Fibroblast of skin of left biceps (primary cell): Measurements from ENCODE around the gene HOXD8.

Experiments used
- DNase-seq, 2 experiments: peaks; one replicate each; pipeline ENCODE4 v3.0.0-alpha.2; 2013; ENCODE audit warnings: low read depth in 2 of 2

HOXD8 gene

DNA sequence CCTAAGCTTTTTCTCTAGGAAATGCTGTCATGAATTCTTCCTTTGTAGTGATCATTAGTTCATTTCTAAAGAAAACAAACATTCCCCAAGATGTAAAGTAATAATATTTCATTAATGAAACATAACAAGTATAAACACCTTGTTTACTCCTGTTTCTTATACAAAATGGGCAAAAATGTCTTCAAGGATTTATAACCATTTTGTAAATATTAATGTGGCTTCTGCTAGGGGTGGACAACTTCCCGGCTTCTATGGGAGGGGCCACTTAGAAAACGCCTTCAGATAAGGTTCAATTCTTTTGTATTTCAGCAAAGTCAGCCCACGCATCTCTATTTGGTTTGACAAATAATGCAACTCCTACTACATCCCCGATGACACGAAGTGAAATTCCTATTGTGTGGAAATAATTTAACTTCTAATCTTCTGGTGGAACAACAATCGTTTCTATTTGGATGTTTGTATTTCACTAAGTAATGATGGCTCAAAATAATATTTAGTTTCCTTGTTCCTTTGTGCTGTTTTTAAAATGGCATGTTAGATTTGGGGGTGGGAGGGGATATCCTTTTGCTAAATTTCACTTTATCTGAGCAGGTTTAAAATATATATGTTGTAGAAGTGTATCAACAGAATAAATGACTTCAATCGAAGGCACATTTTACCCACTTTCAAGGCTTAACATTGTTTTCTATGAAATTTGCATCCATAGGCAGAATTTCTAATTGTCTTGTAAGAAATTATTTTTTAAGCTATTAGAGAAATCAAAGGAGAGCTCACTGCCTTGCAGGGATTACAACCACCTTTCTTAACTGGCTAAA, 44.3 kb downstream of the HOXD8 start:
- no peak for DNase-seq

DNA sequence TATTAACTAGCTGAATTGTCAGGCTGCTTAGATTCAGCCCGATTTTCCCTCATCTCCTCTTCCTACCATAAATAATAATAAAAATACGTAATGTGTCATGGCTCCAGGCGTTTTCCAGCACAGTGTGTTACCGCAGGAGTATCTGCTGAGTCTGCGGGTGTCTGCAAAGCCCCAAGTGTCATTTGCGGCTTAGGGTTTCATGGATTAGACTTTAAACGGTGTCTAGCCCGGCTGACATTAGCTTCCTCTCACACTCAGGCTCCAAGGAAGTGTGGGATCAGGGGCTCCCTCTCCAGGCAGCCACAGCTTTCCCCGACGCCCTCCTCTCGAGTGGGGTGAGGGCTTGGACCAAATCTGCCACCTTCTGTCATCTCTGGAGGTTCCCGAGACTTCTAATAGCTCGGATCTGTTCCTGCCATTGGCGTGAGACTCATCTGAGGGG, 44.9 kb downstream of the HOXD8 start:
- no peak for DNase-seq

- DNase-seq, result no peak
Measured at GRCh38 chr2:176174824-176175708, 45.6 kb downstream of the HOXD8 start.

DNA sequence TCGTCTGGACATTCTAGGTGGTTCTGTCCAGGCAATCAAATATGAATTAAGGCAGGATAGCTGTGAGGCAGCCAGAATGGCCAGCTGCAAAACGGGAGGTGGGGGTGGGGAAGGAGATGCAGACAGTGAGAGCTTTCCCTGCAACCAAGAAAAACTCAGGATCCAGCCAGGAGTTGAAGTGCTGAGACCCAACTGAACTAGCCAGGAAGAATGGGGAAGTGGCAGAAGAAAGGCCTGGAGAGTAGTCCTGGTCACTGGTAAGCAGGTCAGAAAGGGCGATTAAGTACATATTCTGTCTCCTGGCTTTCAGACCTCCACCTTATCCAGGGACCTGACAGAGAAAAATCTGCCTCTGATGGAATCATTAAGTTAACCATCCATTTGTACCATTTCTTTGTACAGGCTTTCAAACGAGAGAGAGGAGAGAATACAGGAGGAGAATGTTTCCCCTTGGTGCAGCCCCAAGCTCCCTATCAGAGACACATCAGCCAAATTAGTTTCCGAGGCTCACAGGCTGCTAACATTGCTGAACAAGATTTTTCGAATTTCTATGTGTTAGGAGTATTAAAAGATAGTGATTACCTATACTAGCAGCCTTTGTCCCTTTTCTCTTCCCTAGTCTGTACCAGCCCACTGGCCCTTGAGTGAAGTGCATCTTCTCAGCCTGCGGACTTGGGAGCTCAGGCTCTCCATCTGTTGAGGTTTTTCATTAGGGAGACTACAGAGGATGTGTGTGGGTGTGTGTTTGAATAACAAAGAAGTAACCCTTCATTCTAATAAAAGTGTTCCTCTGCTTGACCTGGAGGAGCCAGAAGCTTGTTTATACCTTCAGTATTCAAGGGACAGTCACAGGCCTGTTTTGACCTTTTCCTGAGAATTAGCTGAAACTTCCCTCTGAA, 46.5 kb downstream of the HOXD8 start:
- no peak for DNase-seq

DNA sequence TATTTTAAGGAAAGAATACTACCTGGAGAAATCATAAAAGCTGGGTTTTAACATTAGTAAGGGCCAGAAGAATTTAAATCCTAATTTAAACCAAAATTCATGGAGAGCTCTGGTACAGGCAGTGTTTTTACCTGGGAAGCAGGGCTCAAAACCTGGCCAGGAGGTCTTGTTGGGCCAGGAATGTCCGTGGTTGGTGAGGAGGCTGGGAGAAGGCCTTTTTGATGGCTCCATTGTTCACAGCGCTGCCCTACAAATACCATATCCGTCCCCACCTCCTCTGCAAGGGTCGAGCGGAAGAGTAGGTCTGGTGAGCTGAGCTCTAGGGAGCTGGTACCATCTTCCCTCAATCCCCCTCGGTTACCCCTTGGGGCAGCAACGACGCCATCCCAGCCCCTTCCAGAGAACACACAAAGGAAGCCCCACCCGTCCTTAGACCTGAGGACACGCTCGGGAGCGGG, 48.1 kb downstream of the HOXD8 start:
- no peak for DNase-seq

DNA sequence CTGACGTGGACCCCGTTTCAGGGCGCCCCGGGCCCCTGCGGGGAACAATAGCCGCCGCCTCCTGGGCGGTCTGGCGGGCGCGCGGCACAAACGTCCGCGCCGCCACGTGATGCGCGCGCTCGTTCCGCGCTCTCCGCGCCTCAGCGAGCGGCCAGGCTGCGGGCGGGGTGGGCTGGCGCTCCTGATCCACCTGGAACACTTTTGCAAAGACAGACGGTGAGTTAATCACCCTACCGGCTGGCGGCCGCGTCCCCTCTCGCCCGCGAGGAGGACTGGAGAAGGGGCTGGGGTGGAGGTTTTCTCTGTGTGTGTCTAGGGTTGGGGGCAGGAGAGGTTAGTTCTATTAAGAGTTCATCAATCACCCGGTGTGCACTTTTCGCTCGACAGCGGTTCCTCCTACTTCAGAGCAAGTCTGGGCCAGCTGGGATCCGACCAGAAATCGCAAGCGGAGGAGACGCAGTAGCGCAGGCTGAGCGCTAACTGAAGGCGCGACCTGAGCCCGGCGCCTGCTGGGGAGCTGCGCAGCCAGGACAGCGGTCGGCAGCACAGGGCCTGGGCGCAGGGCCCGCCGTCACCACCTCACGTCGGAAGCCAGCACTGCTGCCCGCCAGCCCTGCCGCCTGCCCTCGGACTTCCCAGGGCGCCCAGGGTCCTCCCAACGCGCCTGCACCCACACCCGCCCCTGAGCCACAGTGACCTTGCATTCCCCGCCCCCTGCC, 48.7 kb downstream of the HOXD8 start:
- no peak for DNase-seq

DNA sequence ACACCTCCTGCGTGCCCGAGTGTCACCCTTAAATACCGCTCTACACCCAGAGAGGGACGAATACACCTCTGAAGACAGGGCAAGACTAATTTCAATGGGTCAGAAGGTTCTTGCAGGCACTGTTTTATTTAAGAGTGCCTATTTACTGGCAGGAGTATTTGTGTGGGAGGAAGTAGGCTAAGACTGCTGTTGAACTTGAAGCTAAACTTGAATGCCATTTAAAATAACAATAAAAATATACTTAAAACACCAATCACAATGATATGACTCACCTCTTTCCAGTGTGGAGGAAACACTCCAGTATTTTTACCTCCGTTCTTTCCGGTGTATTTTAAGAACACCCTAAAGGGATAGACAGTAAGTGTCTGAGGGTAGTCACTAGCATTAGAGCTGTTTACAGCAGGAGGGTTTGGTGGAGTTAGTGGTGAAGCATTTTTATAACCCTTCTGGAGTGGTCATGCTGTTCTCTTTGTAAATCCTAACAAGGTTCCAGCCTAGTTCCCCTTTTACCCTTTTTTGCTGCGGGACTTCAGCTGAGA, 49.3 kb downstream of the HOXD8 start:
- DNase-seq, result no peak

DNA sequence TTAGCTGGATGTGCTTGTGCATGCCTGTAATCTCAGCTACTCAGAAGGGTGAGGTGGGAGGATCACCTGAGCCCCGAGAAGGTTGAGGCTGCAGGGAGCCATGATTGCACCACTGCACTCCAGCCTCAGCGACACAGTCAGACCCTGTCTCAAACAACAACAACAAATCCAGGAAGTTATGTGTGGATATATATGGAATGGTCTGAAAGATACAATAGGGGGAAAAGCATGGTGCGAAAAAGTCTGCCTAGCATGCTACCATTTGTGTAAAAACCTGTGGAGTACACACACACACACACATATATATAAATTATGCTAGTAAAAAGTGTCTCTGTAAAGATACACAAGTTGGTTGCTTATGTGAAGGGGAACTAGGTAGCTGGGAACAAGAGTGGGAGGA, 52.0 kb downstream of the HOXD8 start:
- no peak for DNase-seq
